Fibroblast of skin of right biceps (primary cell): ENCODE data around the gene GLYR1.
A peak's percentile ranks its signal among the peaks of the same experiment; 100 is the strongest.
"Not testable (repeated sequence)": the region's sequence is repeated elsewhere in the genome, so short reads cannot be mapped to it uniquely, and the experiment has no call there.

Experiments used
- DNase-seq: peaks from one replicate; pipeline ENCODE4 v3.0.0-alpha.2; 2013

The GLYR1 gene

DNA sequence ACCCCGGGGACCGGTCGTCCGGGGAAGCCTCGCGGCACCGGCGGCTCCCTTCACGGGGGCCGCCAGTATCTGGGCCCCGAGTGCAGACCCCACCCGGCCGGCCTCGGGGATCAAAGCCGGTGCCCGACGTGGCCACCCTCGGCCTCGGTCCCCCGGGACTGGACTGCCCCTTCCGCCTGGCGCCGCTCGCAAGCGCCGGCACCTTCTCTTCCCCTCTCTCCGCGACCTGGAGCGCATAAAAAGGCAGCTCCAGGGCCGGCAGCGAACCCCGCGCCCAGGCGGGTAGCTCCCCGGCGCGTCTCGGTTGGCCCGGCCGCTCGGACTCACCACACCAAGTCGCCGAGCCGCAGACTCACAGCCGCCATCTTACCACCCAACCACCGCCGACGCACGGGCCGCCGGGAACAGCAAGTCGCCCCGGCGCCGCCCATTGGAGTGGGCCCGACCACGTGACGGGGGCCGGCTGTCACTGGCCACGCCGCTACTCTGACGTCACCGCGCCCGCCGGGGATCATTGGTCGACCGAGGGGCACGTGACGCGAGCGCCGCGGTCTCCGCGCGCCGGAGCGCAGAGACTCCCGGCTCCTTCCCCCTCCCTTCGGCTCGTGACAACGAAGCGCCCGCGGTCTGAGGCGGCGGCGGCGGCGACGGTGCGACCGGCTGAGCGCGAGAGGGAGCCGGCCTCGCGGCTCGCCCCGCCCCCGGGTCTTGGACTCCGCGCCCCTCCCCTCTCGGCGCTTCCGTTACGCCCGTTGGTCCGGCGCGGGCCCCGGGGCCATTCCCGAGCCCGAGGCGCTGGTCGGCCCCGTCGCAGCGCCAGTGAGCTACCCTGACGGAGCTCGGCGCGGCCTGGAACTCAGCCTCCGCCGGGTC, at the start of gene GLYR1, which contains the start of gene UBN1:
GLYR1 (minus strand) TSS at position 388 of the 873 bp plus-strand sequence; CDS start at position 365, 23 bp downstream.
UBN1 (plus strand) TSS at position 581 of the 873 bp plus-strand sequence. CDS start 5,437 bp downstream, outside the sequence.
- DNase-seq = peak; percentile 97

DNA sequence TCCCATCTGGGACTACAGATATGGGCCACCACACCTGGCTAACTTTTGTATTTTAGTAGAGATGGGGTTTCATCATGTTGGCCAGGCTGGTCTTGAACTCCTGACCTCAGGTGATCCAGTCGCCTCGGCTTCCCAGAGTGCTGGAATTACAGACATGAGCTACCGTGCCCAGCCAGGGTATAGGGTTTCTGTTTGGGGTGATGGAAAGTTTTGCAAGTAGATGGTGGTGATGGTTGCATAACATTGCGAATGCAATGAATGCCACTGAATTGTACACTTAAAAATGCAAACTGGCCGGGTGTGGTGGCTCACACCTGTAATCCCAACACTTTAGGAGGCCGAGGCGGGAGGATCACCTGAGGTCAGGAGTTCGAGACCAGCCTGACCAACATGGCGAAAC, 49.7 kb upstream of the GLYR1 start:
- DNase-seq = not testable (repeated sequence)

DNA sequence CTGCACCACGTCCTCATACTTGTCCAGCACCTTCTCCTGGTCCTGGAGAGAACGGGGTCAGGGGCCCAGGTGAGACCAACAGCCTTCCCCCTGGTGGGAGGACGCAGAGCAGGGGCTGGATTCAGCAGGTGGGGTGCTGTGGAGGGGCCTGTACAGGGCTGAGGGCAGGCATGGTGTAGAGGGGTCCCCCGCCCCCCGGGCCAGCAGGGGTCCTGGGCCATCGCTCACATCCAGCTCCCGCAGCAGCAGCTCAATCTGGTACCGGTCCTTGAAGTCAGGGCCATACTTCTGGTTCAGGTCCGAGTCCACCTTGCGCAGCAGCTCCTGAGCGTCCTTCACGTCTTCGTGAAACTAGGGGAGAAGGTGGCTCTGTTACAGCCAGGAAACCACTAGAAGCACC, 48.3 kb upstream of the GLYR1 start:
- DNase-seq = no peak

DNA sequence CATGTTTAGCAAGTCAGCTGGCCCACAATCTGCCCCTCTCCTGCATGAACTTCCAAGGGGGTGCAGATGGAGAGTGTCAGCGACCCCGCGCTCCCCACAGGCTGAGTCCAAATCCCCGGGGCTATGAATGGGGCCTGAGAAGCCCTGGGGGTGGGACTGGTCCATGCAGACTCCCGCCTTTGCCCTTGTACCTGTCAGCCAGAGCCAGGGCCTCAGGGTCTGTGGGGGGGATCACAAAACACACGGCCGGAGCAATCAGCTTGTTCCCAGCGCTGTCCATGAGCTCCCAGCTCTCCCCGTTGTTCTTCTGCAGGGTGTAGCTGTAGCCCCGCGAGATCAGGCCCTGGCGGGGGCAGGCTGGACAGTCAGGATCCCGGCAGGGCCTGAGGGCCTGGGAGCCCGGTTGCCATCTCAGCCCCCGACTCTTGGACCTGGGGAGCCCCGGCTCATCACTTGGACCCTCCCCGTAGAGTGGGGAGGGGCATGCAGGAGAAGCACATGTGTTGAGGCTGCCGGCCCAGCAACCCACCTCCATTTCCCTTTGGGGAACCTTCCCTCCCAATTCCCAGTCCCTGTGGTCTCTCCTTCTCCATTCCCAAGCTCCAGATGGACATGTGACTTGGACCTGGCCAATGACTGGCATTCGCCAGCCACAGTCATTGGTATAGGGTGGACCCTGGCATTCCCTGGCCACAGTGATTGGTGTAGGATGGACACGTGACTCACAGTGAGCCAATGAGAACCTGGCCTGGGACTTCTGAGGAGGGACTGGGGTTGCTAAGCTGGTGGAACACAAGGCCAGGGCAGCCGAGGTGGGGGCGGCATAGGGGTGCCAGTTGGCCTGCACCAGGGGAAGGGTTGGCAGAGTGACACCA, 47.4 kb upstream of the GLYR1 start:
- no peak for DNase-seq

DNA sequence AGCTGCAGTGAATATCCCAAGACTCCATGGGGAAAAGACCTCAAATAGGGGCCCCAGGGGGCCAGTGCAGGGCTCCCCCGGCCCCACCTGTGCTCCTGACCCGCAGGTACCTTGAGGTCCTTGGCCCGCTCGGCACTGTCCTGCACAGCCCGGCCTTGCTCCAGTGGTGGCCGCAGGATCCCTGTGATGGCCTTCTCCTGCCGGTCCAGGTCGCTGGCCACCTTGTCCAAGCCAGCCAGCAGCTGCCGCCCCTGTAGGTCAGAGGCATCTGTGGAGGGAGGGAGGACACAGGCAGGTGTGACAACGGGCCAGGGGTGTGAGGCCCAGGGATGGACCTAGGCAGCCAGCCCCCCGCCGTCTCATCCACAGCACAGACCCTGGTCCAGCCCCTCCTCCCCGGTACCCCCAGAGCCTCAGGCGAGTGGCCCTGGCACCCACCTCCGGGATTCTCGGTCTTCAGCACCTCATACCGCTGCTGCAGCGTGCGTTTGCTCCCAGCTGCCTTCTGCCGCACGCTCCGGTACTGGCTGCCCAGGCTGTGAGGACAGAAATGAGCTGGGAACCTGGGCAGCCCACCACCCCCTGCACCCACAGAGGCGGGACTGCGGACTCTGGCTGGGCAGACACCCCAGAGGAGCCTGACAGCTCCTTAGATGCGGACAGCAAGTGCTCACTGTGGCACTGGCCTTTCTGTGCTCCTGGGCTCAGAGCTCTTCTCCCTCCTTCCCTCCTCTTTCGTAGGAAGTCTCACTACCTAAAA, 46.2 kb upstream of the GLYR1 start:
- DNase-seq = no peak

DNA sequence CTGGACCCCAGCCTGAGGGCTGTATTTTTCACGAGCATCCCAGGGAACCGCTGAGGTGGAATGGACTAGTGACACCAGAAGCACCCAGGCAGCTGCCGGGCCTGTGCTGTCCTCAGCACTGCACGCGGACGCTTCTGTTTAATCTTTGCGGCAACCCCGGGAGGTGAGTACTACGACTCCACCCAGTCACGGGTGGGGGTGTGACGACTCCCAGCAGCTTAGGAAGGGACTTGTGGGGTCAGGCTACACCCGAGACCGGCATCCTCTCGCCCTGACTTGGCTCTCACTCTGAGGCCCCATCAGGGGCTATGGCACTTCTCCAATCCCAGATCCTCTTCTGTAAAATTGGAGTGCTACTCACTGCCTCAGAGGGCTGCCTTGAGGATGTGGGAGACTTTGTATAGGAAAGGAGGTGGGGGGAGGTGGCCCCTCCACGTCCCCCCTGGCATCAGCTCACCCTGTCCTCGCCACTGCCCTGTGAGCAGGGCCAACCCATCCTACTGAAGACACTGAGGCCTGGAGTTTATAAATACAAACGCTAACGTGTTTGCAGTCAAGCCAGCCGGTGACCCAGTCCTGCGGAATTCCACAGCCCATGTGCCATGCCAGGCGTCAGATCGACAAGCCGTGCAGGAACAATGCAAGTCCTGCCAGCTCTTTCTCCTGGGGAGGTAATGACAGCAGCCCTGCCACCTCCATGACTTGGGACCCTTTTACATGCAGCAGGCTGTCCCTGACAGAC, 45.4 kb upstream of the GLYR1 start:
- peak; percentile 42 for DNase-seq

DNA sequence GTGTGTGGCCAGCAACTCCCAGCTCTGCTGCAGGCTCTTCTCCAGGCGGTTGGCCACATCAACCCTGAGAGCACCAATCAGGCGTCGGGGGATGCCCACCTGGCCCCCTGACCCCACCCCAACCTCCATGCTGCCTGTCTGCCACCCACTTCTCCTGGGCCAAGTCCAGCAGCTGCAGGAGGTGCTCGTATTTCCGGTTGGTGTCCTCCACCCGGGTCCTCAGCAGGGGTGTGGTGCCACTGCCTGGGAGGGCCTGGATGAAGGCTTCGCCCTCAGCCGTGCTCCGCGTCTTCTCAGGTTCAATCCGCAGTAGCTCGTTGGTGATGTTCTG, 44.8 kb upstream of the GLYR1 start:
- DNase-seq = peak; percentile 9

DNA sequence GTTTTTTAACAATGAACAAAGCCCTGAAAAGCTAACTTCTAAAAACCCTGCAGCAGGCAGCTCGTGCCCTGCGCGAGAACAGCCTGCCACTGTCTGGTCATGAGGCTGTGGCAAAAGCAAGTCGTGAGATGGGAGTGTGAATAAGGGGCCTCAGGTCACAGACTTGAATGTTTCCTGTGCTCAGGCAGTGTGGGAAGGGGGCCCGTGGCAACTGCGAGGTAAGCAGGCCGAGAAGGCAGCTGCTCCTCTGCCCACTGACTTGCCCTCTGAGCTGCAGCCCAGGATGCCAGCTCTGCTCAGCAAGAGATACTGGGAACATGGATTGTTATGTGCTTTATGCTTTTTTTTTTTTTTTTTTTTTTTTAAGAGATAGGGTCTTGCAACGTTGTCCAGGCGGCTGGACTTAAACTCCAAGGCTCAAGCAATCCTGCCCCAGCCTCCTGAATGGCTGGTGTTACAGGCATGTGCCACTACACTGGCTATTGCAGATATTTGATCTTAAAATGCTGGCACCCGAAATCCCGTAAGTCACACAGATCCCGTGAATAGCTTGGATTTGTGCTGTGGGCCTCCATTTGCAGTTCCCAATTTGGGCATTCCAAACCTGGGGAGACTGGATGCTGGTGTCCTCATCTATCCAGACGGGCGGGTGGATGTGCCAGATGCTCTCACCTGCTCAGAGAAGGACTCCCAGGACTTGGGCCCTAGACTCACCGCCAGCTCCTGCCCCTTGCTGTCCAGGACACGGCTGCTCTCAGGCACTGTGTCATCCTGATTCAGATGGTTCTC, 44.2 kb upstream of the GLYR1 start:
- DNase-seq = no peak

DNA sequence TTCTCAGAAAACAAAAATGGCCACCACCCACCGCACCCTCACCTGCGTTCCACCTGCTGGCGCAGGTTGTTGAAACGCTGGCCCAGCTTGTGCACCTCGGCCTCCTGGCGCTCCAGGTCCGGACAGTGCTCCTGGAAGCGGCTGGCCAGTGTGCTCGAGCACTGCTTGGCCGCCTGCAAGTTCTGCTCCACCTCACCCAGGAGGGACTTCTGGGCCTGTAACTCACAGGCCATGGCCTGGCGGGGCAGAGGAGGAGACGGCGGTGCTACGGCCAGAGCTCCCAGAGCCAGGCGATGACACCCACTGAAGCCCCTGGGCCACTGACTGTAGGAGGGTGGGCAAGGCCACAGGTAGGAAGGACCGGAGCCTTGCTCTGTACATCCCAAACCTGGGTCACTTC, 43.6 kb upstream of the GLYR1 start:
- no peak for DNase-seq

DNA sequence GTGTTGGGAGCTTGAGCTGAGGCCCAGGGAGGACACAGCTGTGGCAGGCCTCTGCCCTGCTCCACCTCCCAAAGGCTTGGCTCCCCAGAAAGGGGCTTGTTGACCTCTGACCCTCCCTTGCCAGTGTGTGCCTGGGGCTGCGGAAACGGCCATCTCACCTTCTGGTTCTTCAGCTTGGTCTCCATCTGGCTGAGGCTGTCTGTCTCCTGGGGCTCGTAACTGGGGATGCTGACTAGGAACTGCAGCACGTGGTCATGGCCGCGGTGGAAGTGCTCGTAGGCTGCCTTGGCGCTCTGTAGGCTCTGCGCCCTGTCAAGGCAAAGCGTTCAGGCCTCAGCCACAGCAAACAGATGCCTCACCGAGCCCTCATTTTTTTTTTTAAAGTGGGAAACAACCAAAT, 42.9 kb upstream of the GLYR1 start:
- DNase-seq = no peak

DNA sequence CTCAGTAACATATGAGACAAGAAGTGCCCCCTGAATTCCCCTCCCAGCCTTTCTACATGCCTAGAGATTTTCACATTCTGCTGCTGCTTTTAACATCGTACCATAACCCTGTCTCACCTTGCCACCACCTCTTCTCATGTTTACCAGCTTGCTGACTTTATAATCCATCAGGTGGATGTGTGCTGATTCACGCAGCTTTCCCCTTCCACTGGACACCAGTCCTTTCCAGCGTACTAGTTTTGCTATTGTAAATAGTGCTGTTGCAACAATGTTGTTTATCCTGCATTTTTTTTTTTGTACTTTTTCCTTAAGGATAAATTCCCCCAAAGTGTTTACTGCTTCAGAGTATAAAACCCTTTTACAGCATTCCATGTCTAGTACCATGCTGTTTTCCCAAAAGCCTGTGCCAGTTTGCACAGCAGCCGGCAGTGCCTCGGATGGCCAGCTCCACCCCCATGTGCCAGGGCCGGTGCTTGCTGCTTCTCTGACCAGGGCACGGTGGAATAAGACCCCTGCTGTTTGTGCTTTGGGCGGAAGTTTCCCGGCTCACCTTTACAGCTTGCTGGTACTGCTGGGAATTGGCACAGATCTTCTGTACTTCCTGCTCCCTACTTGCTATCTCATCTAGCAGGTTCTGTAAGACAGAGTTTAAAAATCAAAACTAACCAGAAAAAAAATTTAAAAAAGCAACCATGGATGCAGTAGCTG, 41.5 kb upstream of the GLYR1 start:
- DNase-seq = no peak

DNA sequence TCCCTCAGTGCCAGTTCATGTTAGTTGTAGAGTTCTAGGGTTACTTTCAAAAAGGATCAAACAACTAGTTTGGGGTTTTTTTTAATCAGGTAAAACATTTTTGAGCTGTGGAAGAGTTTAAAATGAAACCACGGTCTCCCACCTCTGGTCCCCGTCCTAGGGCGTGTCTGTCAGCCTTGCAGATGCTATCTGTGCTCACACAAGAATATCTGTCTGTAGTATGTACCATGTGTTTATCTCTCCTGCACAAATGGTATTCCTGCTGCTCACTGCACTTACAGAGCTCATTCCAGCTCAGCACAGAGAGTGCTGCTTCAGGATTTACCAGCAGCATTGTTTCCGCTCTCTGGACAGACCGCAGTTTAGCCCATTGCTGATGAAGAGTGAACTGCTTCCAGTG, 39.1 kb upstream of the GLYR1 start:
- DNase-seq = no peak

DNA sequence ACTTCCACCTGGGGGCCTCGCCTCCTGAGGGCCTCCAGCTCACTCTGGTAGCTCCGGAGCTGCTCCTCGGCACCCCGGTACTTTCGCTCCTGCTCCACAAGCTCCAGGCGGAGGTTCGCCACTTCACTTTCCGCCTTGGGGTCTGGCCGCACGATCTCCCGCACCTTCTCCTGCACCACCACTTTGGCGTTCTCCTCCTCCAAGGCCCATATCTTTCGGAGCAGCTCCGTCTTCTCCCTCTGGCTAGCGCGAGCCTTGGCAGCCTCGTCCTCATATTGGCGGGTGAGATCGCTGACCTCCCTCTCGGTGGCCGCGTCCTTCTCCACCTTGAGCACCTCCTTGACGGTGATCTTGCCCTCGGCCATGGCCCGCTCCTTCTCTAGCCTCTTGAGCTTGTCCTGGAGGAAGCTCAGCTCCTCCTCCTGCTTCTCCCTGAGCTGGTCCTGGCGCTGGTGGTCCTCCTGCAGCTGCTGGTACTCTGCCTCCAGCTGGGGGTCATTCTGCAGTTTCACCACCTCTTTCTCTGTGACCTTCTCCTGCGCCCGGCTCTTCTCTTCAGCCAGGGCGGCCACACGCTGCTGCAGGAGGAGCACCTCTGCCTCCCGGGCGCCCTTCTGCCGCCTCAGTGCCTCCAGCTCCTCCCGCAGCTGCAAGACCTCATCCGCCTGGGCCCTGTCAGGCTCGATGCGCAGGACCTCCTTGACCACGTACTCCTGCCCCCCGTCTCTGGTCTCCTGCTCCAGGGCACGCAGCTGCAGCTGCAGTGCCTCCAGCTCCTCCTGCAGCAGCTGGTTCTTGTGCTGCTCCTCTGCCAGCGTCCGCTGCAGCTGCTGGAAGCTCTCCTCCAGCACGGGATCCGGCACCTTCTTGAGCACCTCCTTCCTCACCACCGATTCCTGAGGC, 38.1 kb upstream of the GLYR1 start:
- no peak for DNase-seq

DNA sequence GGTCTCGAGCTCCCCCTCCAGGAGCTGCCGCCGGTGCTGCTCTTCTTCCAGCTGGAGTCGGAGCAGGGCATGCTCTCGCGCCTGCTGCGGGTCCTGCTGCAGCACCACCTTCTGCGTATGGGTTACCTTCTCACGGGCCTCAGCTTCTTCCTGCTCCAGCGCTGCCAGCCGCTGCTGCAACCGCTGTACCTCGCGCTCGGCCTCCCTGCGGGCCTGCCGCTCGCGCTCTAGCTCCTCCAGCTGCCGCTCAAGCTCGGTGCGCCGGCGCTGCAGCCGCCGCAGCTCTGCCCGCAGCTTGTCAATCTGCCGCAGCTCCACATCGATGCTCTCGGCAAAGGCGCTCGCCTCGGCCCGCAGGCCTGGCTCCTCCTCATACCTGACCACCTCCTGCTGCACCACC, 37.1 kb upstream of the GLYR1 start:
- DNase-seq = no peak

DNA sequence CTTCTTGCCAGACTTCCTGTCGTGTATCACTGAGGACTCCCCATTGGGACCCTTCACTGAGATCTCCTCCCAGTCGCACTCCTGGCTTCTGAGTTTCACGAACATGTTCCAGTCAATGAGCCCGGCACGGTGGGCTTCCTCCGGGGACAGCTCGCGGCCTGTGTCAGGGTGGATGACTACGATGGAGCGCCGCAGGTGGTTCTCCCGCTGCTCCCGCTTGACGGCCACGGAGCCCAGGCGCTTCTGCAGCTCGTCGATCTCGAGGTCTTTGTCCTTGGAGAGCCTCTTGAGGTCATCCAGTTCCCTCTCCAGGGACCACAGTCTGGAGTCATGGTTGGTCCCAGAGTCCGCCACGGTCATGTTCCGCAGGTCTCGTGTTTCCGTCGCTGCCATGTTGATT, 36.4 kb upstream of the GLYR1 start:
- no peak for DNase-seq

DNA sequence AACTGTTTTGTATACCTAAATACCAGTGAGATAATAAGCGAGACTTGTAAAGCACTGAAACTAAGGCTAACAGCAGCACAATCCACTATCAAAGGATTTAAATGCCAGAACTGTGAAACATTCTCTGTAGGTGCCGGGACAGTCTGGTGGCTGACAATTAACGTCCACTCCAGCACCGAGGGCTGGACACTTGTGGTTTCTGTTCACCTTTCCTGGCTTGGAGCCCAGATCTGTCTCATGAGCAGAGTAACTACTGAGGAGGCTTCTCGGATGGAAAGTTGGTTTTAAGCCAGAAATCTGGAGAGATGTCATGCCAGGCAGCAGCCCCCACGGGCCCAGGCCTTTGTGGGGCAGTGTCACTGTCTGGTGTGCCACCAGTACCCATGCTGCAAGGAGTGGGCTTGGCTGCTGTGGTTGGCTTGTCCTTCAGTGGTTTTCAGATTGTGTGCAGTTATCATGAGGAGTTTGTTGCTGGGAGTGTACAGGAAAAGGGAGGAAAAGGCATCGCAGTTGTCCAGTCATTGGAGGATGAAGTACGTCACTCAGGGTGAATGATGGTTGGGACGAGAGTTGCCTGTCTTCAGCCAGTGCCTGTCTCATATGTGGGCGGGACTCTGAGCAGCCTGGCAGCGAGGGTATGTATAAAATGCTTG, 35.7 kb upstream of the GLYR1 start:
- DNase-seq = peak; percentile 66

DNA sequence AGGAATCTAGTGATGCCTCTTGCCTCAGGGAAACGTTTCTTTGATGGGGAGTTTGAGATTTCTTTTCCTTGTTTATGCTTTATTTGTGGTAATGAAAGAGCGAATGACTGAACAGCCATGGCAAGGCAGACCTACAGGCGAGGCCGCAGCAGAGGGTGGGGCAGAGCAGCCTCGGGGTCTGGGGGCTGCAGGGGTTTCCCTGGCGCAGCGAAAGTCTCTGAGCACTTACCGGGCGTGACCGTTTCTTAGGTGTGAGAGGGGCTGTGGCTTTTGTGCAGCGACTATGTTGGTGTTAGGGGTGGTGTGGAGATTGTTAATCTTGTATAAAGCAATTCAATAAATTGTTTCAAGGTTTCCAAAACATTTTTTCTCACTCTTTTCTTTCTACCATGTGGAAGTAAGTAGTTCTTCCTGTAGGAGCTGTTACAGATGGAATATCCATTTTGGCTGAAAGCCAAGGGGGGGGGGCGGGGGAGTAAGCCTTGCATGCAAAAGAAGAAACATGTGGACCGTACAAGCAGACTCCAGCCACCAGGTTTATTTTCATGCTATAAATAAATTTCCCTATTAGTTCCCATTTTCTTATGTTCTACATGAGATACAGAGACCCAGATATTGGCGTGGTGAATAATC, 35.0 kb upstream of the GLYR1 start:
- DNase-seq = peak; percentile 56

DNA sequence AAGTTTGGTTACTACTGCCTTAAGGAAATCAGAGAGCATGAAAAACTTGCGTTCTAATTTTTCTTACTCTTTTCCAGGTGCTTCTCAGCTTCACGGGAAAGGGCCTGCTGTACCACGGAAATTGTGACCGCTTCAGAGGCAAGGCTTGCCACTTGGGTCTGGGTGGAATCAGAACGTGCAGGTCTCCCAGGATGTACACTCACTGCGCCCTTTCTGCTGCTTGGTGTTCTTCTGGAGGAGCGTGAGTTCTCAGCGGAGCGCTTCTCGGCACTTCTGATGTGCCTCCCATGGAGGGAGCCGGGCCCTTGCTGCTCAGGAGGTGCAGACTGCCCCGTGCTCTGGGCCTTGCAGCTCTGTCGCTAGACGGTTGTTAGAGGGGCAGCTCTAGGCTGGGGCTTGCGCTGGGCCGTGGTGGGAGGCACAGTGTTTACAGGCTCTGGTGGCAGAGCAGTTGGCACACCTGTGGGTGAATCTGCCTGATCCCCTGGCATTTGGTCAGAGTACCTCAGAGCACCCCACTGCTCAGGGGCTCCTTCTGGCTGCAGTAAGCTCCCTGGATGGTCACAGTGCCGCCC, 33.0 kb upstream of the GLYR1 start:
- no peak for DNase-seq
